HEK293T (cell line): Measurements from ENCODE around the gene PCDHB5.

Experiments used
- ARNT ChIP-seq: fragments of 450-650 bp; IDR thresholded peaks from 2 replicates; pipeline ENCODE4 v1.6.1; 2017; ENCODE audit warnings: mild to moderate bottlenecking
- BHLHE40 ChIP-seq: fragments of 450-650 bp; IDR thresholded peaks from 2 replicates; pipeline ENCODE4 v1.6.1; 2016; ENCODE audit warnings: mild to moderate bottlenecking, moderate library complexity, borderline replicate concordance
- FOXK2 ChIP-seq: fragments of 450-650 bp; IDR thresholded peaks from 2 replicates; pipeline ENCODE4 v1.6.1; 2016; ENCODE audit warnings: mild to moderate bottlenecking
- NFRKB ChIP-seq: fragments of 450-650 bp; IDR thresholded peaks from 2 replicates; pipeline ENCODE4 v1.6.1; 2016; ENCODE audit warnings: mild to moderate bottlenecking, moderate library complexity

DNA sequence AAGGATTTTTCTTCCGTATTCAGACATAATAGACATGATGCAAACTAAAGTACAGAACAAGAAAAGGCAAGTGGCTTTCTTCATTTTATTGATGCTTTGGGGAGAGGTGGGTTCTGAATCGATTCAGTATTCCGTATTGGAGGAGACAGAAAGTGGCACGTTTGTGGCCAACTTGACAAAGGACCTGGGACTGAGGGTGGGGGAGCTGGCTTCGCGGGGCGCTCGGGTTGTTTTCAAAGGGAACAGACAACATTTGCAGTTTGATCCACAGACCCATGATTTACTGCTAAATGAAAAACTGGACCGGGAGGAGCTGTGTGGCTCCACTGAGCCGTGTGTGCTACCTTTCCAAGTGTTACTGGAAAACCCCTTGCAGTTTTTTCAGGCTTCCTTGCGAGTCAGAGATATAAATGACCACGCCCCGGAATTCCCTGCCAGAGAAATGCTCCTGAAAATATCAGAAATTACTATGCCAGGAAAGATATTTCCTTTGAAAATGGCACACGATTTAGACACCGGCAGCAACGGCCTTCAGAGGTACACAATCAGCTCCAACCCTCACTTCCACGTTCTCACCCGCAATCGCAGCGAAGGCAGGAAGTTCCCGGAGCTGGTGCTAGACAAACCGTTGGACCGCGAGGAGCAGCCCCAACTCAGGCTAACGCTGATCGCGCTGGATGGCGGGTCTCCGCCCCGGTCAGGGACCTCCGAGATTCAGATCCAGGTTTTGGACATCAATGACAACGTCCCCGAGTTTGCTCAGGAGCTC is 15.4 kb downstream of the PCDHB5 start:
- no peak for TF ChIP-seq FOXK2
- TF ChIP-seq ARNT, result no peak
- TF ChIP-seq BHLHE40, result no peak
- no peak for TF ChIP-seq NFRKB
